Endothelial cell of umbilical vein (primary cell): ENCODE measurements around the gene JAKMIP1. TPM values are rescaled to one million over a fixed set of nuclear protein-coding genes. Genes with fewer than 3 reads are reported as not detected.

Experiments
- BruUV-seq: library from RNA; stranded (reverse); fragments of 400-500 nt; replicated peaks from 2 replicates; lab custom pipeline; 2021; lab: Mats Ljungman, UMichigan
- CTCF ChIA-PET: fragments of 300-600, 350-600 bp; sonication (Branson Sonifier 250); formaldehyde crosslinking; loops from one replicate; lab custom pipeline; 2021; ENCODE audit warnings: antibody characterized with exemption, inconsistent platforms; lab: Charles Lee
- POLR2A ChIA-PET: fragments of 300-600, 350-600 bp; sonication (Branson Sonifier 250); formaldehyde crosslinking; loops from one replicate; lab custom pipeline; 2021; ENCODE audit warnings: antibody characterized with exemption, inconsistent platforms; lab: Charles Lee
- DNase-seq: peaks from one replicate; pipeline ENCODE4 v3.0.0-alpha.2; 2011; ENCODE audit warnings: low read depth, low spot score
- FAIRE-seq: peaks from 2 replicates; lab custom pipeline; 2011; peaks lifted over from hg19 to GRCh38; lab: Jason Lieb, UNC
- H2AFZ ChIP-seq: 2 replicates; pipeline ENCODE4 v1.6.0; 2012; ENCODE audit warnings: low read depth, low read length, control low read depth, inconsistent platforms
- H3K27ac ChIP-seq: 2 replicates; pipeline ENCODE4 v1.5.1; 2011; ENCODE audit warnings: low read depth, mild to moderate bottlenecking, control low read depth, low read length, moderate library complexity; ENCODE audit not compliant: insufficient read depth
- H3K27me3 ChIP-seq, 2 experiments: 2 replicates each; pipeline versions ENCODE4 v1.6.0 to v1.6.1; 2011; ENCODE audit warnings: low read length in 2 of 2, mixed read lengths in 1 of 2; ENCODE audit not compliant: control insufficient read depth in 2 of 2, insufficient read depth in 2 of 2
- H3K36me3 ChIP-seq, 2 experiments: 2 replicates in 1 of 2; 3 replicates in 1 of 2; pipeline ENCODE4 v1.5.1; 2011; ENCODE audit warnings: low read length in 2 of 2, mild to moderate bottlenecking in 1 of 2, moderate library complexity in 1 of 2; ENCODE audit not compliant: control insufficient read depth in 2 of 2, insufficient read depth in 2 of 2; ENCODE audit errors: extremely low read depth in 1 of 2
- H3K4me1 ChIP-seq: 3 replicates; pipeline ENCODE4 v1.5.1; 2011; ENCODE audit warnings: mild to moderate bottlenecking, low read length; ENCODE audit not compliant: control insufficient read depth, insufficient read depth; ENCODE audit errors: extremely low read depth
- H3K4me2 ChIP-seq: 2 replicates; pipeline ENCODE4 v1.6.1; 2011; ENCODE audit warnings: low read length, control low read depth, mixed read lengths; ENCODE audit not compliant: insufficient read depth
- H3K4me3 ChIP-seq, 3 experiments: fragments of 200-600 bp in 1 of 3; sonication (generic), shearing (Covaris generic) in 1 of 3; replicated peaks in 1 of 3; 2 replicates each; pipeline ENCODE4 v1.5.1; 2011 to 2016; ENCODE audit warnings: control low read depth in 3 of 3, low read length in 3 of 3, mild to moderate bottlenecking in 2 of 3, inconsistent platforms in 1 of 3, low read depth in 1 of 3, moderate library complexity in 1 of 3; ENCODE audit not compliant: insufficient read depth in 1 of 3
- H3K79me2 ChIP-seq: 2 replicates; pipeline ENCODE4 v1.6.0; 2012; ENCODE audit warnings: low read length, inconsistent platforms; ENCODE audit not compliant: control insufficient read depth, insufficient read depth
- H3K9ac ChIP-seq: replicated peaks from 2 replicates; pipeline ENCODE3; 2011; ENCODE audit warnings: low read length, control low read depth; ENCODE audit not compliant: insufficient read depth; ENCODE audit errors: extremely low read depth
- H3K9me1 ChIP-seq: replicated peaks from 3 replicates; pipeline ENCODE4 v1.6.0; 2011; ENCODE audit warnings: mild to moderate bottlenecking, low read length; ENCODE audit not compliant: control insufficient read depth, insufficient read depth; ENCODE audit errors: extremely low read depth
- H3K9me3 ChIP-seq: replicated peaks from 2 replicates; pipeline ENCODE4 v1.5.1; 2012; ENCODE audit warnings: low read length, inconsistent platforms; ENCODE audit not compliant: control insufficient read depth, insufficient read depth
- H4K20me1 ChIP-seq: replicated peaks from 2 replicates; pipeline ENCODE3; 2011; ENCODE audit warnings: mild to moderate bottlenecking, low read length; ENCODE audit not compliant: control insufficient read depth, insufficient read depth; ENCODE audit errors: extremely low read depth
- EZH2 ChIP-seq: IDR thresholded peaks from 2 replicates; pipeline ENCODE4 v1.6.1; 2012; ENCODE audit warnings: borderline replicate concordance, low read depth, mild to moderate bottlenecking, moderate library complexity, low read length, inconsistent platforms; ENCODE audit not compliant: severe bottlenecking
- FOS ChIP-seq: IDR thresholded peaks from 2 replicates; pipeline ENCODE4 v1.6.1; 2011; ENCODE audit warnings: mild to moderate bottlenecking, low read length, moderate library complexity, borderline replicate concordance; ENCODE audit not compliant: insufficient read depth
- GATA2 ChIP-seq: IDR thresholded peaks from 2 replicates; pipeline ENCODE4 v1.7.0; 2011; ENCODE audit warnings: low read depth, mild to moderate bottlenecking, moderate library complexity, mixed read lengths, low read length; ENCODE audit not compliant: insufficient read length, insufficient read depth
- JUN ChIP-seq: IDR thresholded peaks from 2 replicates; pipeline ENCODE4 v1.6.1; 2011; ENCODE audit warnings: borderline replicate concordance, low read depth; ENCODE audit not compliant: insufficient read length, insufficient read depth
- MYC ChIP-seq: IDR thresholded peaks from one replicate; pipeline ENCODE4 v1.6.1; 2011; ENCODE audit warnings: mild to moderate bottlenecking, low read depth, low read length
- POLR2A ChIP-seq: IDR thresholded peaks from 2 replicates; pipeline ENCODE4 v1.6.1; 2012; ENCODE audit warnings: low read depth, mild to moderate bottlenecking, control low read depth, low read length
- POLR2AphosphoS5 ChIP-seq: IDR thresholded peaks from 2 replicates; pipeline ENCODE4 v1.6.1; 2012; ENCODE audit warnings: low read depth, mild to moderate bottlenecking, control low read depth, low read length, moderate library complexity; ENCODE audit not compliant: insufficient read depth
- dilution Hi-C: fragments of 300-500 bp; cut with MboI; formaldehyde crosslinking; loops from one replicate; pipeline ENCODE4 v1.15.0; 2019; ENCODE audit warnings: low sequenced_read_pairs; ENCODE audit not compliant: extremely low pct_ligation_motif_present
- intact Hi-C: fragments of 100-400 bp; cut with micrococcal nuclease; formaldehyde crosslinking; loops from one replicate; pipeline ENCODE4 v1.10.0; 2022
- polyA plus RNA-seq, 4 experiments: library from polyadenylated mRNA; depleted of rRNA in 3 of 4; stranded (reverse) in 3 of 4; unstranded in 1 of 4; fragments of >200 nt; gene quantifications; 2 replicates each; pipeline versions ENCODE4 v1.2.1 to v1.2.3, GENCODE V29; 2011 to 2012; ENCODE audit warnings: missing spikeins in 1 of 4
- total RNA-seq: library from RNA; stranded (reverse); gene quantifications from 2 replicates; pipeline ENCODE4 v1.2.3, GENCODE V29; 2021
- TF ChIP-seq, protein P1 (sequence below): IDR thresholded peaks from 2 replicates; pipeline ENCODE4 v1.6.1; 2011; ENCODE audit not compliant: insufficient read depth, insufficient read length
- TF ChIP-seq, protein P2 (sequence below), 2 donors: IDR thresholded peaks; 1 replicate in 1 of 2; 2 replicates in 1 of 2; pipeline ENCODE4 v1.5.1; 2011; ENCODE audit warnings: low read length in 2 of 2, mild to moderate bottlenecking in 2 of 2, moderate library complexity in 2 of 2, control low read depth in 1 of 2, inconsistent platforms in 1 of 2, low read depth in 1 of 2; ENCODE audit not compliant: insufficient read depth in 1 of 2; ENCODE audit errors: extremely low read depth in 1 of 2

Gene JAKMIP1
- total and polyA plus RNA-seq, 2 donors (not counting 3 experiments of a cell fraction or from before 2014, with no cell fraction given), result not detected

DNA sequence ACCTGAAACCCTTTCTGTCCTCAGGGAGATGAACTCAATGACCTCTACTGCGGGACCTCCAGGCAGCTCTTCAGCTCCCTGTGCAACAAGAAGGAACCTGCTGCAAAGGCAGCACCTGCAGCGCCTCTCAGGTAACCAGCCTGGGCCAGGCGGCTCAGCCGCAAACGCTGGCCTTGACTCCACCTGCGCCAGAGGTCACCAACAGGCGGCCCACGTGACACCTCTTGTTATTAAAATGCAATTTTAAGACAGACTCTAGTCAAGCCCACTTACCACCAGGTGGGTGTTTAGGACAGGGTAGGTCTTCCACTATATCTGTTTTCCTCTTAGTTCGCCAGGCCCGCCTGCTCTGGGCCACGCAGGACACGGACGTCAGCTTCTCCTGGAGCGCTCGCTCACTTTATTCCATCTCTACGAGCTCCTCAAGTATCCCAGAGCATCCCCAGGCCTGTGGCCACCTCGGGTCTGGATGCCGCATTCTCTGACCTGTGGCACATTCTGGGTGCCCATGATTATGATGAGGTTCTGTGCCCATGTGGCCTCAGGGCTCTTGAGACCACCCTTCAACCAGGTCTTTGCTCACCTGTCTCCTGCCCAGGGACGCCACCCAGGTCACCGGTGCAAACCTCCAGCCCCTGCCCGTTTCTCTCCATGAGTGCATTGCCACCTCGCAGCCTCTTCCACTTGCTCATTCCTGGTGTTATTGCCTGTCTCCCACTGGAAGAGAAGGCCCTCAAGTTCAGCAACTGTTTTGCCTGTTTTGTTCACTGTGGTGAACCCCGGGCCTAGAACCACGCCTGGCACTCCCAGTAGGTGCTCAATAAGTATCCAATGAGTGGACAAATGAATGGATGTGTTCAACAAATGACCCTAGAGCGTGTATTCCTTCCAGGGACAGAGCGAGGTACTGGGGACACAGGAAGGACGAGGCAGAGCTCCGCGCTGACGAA is 32.8 kb upstream of the JAKMIP1 start:
- intact Hi-C loops (no loop called here), dilution Hi-C loops (no loop called here)
- Histone ChIP-seq H3K4me1 (no peaks in the 10 kb centered on the region), H3K36me3 (no peaks in the 10 kb centered on the region), H4K20me1 (no peaks in the 10 kb centered on the region), H3K27ac (no peak overlapping the region), H3K4me3 (no peak overlapping the region), H3K79me2 (no peaks in the 10 kb centered on the region), H3K9me3 (no peaks in the 10 kb centered on the region), H3K9me1 (no peaks in the 10 kb centered on the region), H3K27me3 (no peaks in the 10 kb centered on the region), H2AFZ (no peak overlapping the region), H3K9ac (no peak overlapping the region), H3K4me2 (no peak overlapping the region)
- TF ChIP-seq EZH2 (no peak), POLR2AphosphoS5 (no peak), POLR2A (no peak), FOS (no peak), JUN (no peak), GATA2 (no peak), MYC (no peak)
- TF ChIP-seq, protein P1, sequence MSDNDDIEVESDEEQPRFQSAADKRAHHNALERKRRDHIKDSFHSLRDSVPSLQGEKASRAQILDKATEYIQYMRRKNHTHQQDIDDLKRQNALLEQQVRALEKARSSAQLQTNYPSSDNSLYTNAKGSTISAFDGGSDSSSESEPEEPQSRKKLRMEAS, result no peak
- TF ChIP-seq, protein P2, sequence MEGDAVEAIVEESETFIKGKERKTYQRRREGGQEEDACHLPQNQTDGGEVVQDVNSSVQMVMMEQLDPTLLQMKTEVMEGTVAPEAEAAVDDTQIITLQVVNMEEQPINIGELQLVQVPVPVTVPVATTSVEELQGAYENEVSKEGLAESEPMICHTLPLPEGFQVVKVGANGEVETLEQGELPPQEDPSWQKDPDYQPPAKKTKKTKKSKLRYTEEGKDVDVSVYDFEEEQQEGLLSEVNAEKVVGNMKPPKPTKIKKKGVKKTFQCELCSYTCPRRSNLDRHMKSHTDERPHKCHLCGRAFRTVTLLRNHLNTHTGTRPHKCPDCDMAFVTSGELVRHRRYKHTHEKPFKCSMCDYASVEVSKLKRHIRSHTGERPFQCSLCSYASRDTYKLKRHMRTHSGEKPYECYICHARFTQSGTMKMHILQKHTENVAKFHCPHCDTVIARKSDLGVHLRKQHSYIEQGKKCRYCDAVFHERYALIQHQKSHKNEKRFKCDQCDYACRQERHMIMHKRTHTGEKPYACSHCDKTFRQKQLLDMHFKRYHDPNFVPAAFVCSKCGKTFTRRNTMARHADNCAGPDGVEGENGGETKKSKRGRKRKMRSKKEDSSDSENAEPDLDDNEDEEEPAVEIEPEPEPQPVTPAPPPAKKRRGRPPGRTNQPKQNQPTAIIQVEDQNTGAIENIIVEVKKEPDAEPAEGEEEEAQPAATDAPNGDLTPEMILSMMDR (IDR thresholded peaks at IDR 0.05; ENCODE audit: extremely low read depth in 1 of 2, insufficient read depth in 1 of 2, low read depth in 1 of 2, low read length in 2 of 2), result no peak
- FAIRE-seq (no peak), DNase-seq (no peak)
- no TSS peak for BruUV-seq
- ChIA-PET POLR2A (no interaction called here), CTCF (no interaction called here)
